Thyroid gland (tissue), 4 donors: Measurements from ENCODE around the gene SCAMP3. TPM values are rescaled to one million over a fixed set of nuclear protein-coding genes. Genes with fewer than 3 reads are reported as not detected.
A peak's percentile ranks its signal among the peaks of the same experiment; 100 is the strongest.
"Not testable (repeated sequence)": the region's sequence is repeated elsewhere in the genome, so short reads cannot be mapped to it uniquely, and the experiment has no call there.

Experiments used
- DNase-seq, 2 donors: peaks; one replicate each; pipeline ENCODE4 v3.0.0-alpha.2; 2019
- H3K27ac ChIP-seq, 3 donors: fragments of 200-600 bp; sonication (generic); 1 replicate in 2 of 3; 2 replicates in 1 of 3; pipeline ENCODE4 v1.5.1; 2016 to 2019; ENCODE audit warnings: mild to moderate bottlenecking in 1 of 3, moderate library complexity in 1 of 3
- H3K27me3 ChIP-seq: fragments of 200-600 bp; sonication (generic); one replicate; pipeline ENCODE4 v1.5.1; 2019
- H3K36me3 ChIP-seq, 2 donors: fragments of 200-600 bp; sonication (generic); one replicate each; pipeline ENCODE4 v1.5.1; 2016 to 2019
- H3K4me1 ChIP-seq, 2 donors: fragments of 200-600 bp; sonication (generic); one replicate each; pipeline ENCODE4 v1.5.1; 2017 to 2019
- H3K4me3 ChIP-seq, 3 donors: fragments of 200-600 bp; sonication (generic); replicated peaks in 1 of 3; 1 replicate in 2 of 3; 2 replicates in 1 of 3; pipeline ENCODE4 v1.5.1; 2016; ENCODE audit warnings: mild to moderate bottlenecking in 1 of 3
- H3K9me3 ChIP-seq: fragments of 200-600 bp; sonication (generic); one replicate; pipeline ENCODE4 v1.5.1; 2017
- CTCF ChIP-seq, 6 experiments: fragments of 200-600 bp in 3 of 6; fragments of 450-650 bp in 3 of 6; sonication (generic) in 3 of 6; IDR thresholded peaks; one replicate each; pipeline ENCODE4 v1.5.1; 2016 to 2019; ENCODE audit warnings: antibody characterized with exemption in 6 of 6, mild to moderate bottlenecking in 2 of 6, inconsistent platforms in 1 of 6, moderate library complexity in 1 of 6
- POLR2A ChIP-seq, 2 donors: fragments of 450-650 bp; IDR thresholded peaks; one replicate each; pipeline ENCODE4 v1.6.1; 2017; ENCODE audit warnings: antibody characterized with exemption in 2 of 2, mild to moderate bottlenecking in 2 of 2, moderate library complexity in 1 of 2
- WGBS, 2 donors: methylation state at CpG; one replicate each; pipeline ENCODE4 v1.1.5; 2017; 5-methylcytosine and 5-hydroxymethylcytosine counted together
- intact Hi-C: fragments of 100-400 bp; cut with DNase I; formaldehyde crosslinking; loops from one replicate; pipeline ENCODE4 v1.15.1; 2023
- total RNA-seq, 4 donors: library from RNA; depleted of rRNA; stranded (reverse); fragments of >200 nt; gene quantifications; one replicate each; pipeline ENCODE4 v1.2.3, GENCODE V29; 2016

The SCAMP3 gene
- total RNA-seq, 4 donors from 2014 or later, result 51.9 to 73.5 (median 62.7) TPM

- Histone ChIP-seq H3K27ac (no peak overlapping the region), H3K4me1 (peaks cover 17 to 25% of the 10 kb centered on the region in 2 donors), H3K4me3 (no peak overlapping the region), H3K36me3 (peaks cover 0 to 4% of the 10 kb centered on the region in 2 donors), H3K27me3 (no peaks in the 10 kb centered on the region), H3K9me3 (no peaks in the 10 kb centered on the region)
- 93 to 94% methylated on average over 18 to 26 of the region's 26 CpGs for WGBS, 2 donors
- TF ChIP-seq POLR2A (IDR thresholded peaks at IDR 0.05) (no peak), CTCF (IDR thresholded peaks at IDR 0.05) (no peak)
- intact Hi-C loops, result no loop called here
- DNase-seq, result no peak
Measured at GRCh38 chr1:155247667-155248553, 14.2 kb downstream of the SCAMP3 start.

DNA sequence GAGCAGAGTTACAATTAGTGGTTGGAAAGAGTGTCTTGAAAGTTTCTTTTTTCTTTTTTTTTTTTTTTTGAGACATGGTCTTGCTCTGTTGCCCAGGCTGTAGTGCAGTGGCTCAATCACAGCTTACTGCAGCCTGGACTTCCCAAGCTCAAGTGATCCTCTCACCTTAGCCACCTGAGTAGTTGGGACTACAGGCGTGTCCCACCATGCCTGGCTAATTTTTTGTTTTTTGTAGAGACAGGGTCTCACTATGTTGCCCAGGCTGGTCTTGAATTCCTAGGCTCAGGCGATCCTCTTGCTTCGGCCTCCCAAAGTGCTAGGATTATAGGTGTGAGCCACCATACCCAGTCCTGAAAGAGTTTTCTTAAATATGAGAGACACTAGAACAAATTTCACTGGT lies 15.4 kb downstream of the SCAMP3 start:
- WGBS, 2 donors, result 94 to 95% methylated on average over 3 of the region's 3 CpGs
- DNase-seq, H3K27ac ChIP-seq, intact Hi-C loops, H3K27me3 ChIP-seq, H3K4me3 ChIP-seq, H3K9me3 ChIP-seq, H3K36me3 ChIP-seq: not testable (repeated sequence)
- peaks cover 20 to 29% of the 10 kb centered on the region in 2 donors for H3K4me1 ChIP-seq

- intact Hi-C loops, result no loop called here
- TF ChIP-seq POLR2A (IDR thresholded peaks at IDR 0.05) (no peak), CTCF (IDR thresholded peaks at IDR 0.05) (no peak)
- Histone ChIP-seq H3K9me3 (no peaks in the 10 kb centered on the region), H3K27me3 (no peaks in the 10 kb centered on the region), H3K4me3 (peak overlapping the region in 1 of 3 donors; percentile 35), H3K27ac (peak overlapping the region; percentile 80 to 92 (median 81)), H3K36me3 (peaks cover 0 to 4% of the 10 kb centered on the region in 2 donors), H3K4me1 (peaks cover 16 to 28% of the 10 kb centered on the region in 2 donors)
- no peak for DNase-seq
- 65 to 67% methylated on average over 8 of the region's 8 CpGs for WGBS, 2 donors
Measured at GRCh38 chr1:155245163-155245524, 17.0 kb downstream of the SCAMP3 start.

GRCh38 chr1:155244368-155245162 lies 17.6 kb downstream of the SCAMP3 start:
- H3K4me3 ChIP-seq, result peak overlapping the region in 2 of 3 donors; percentile 35 to 37
- TF ChIP-seq CTCF (IDR thresholded peaks at IDR 0.05), result peak in 5 of 6 experiments; percentile 58 to 95 (median 89)
- peak; percentile 54 to 89 for TF ChIP-seq POLR2A (IDR thresholded peaks at IDR 0.05)
- peak; percentile 98 for DNase-seq
- peaks cover 0 to 4% of the 10 kb centered on the region in 2 donors for H3K36me3 ChIP-seq
- no peaks in the 10 kb centered on the region for H3K9me3 ChIP-seq
- H3K4me1 ChIP-seq, result peaks cover 15 to 27% of the 10 kb centered on the region in 2 donors
- H3K27me3 ChIP-seq, result no peaks in the 10 kb centered on the region
- peak overlapping the region; percentile 80 to 92 (median 81) for H3K27ac ChIP-seq
- 0 to 1% methylated on average over 52 to 53 of the region's 53 CpGs for WGBS, 2 donors
- intact Hi-C loops, result loop anchor here (5.0 kb wide), 1 partner anchor 37 kb away; the partner anchor contains the start of genes MTX1 and THBS3

DNA sequence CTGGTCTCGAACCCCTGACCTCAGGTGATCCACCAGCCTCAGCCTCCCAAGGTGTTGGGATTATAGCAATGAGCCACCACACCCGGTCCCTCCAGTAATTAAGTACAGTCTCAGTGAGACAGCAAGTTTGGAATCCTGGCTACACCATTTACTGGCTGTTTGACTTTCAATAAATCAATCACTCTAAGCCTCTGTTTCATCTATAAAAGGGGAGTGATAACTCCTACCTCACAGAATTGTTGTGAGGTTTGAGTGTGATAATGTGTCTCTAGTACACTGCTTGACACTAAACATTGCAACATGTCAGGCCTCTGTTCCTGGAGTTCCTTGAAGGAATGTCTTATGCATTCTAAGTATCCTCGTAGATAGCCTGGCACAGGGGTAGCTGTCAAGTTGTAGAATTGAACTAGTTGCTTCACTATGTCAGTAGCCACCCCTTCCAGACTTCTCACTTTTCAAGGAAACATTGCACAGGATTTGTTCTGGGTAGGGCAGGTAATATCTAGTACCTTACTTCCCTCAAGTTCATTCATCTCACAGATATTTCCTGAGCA lies 19.3 kb downstream of the SCAMP3 start:
- TF ChIP-seq POLR2A (IDR thresholded peaks at IDR 0.05), result no peak
- TF ChIP-seq CTCF (IDR thresholded peaks at IDR 0.05), result no peak
- WGBS, 2 donors, result 80 to 87% methylated on average over 3 of the region's 3 CpGs
- intact Hi-C loops, result loop anchor here (5.0 kb wide), 1 partner anchor 36 kb away; the partner anchor contains the start of genes MTX1 and THBS3
- DNase-seq, result no peak
- no peak overlapping the region for H3K4me3 ChIP-seq
- H3K27me3 ChIP-seq, result no peaks in the 10 kb centered on the region
- peak overlapping the region; percentile 72 to 92 (median 81) for H3K27ac ChIP-seq
- H3K36me3 ChIP-seq, result no peaks in the 10 kb centered on the region
- peaks cover 15 to 27% of the 10 kb centered on the region in 2 donors for H3K4me1 ChIP-seq
- no peaks in the 10 kb centered on the region for H3K9me3 ChIP-seq
